Left lung (tissue), 10 donors: Measurements from ENCODE around the gene DNAAF8. TPM values are rescaled to one million over a fixed set of nuclear protein-coding genes. Genes with fewer than 3 reads are reported as not detected.

Experiments used
- ATAC-seq: fragments of 200-7000 bp; cut with Tn5 transposase; one replicate; pipeline ENCODE4 v1.9.1; 2020; ENCODE audit warnings: moderate library complexity
- DNase-seq, 4 donors: peaks; one replicate each; pipeline ENCODE4 v3.0.0-alpha.2; 2013 to 2020
- H3K27ac ChIP-seq, 2 donors: fragments of 200-600 bp; sonication (generic) in 1 of 2; one replicate each; pipeline versions ENCODE4 v1.5.0 to v1.8.0; 2020 to 2021
- H3K27me3 ChIP-seq, 2 donors: fragments of 200-600 bp; sonication (generic) in 1 of 2; one replicate each; pipeline versions ENCODE4 v1.5.0 to v1.8.0; 2020 to 2021
- H3K36me3 ChIP-seq, 2 donors: fragments of 200-600 bp; sonication (generic) in 1 of 2; one replicate each; pipeline versions ENCODE4 v1.5.0 to v1.8.0; 2020 to 2021
- H3K4me1 ChIP-seq, 2 donors: fragments of 200-600 bp; one replicate each; pipeline ENCODE4 v1.8.0; 2021
- H3K4me3 ChIP-seq, 2 donors: fragments of 200-600 bp; sonication (generic) in 1 of 2; one replicate each; pipeline versions ENCODE4 v1.5.0 to v1.8.0; 2020 to 2021; ENCODE audit warnings: mild to moderate bottlenecking in 1 of 2
- H3K9me3 ChIP-seq, 2 donors: fragments of 200-600 bp; sonication (generic) in 1 of 2; one replicate each; pipeline versions ENCODE4 v1.5.0 to v1.8.0; 2020 to 2021
- intact Hi-C, 2 donors: fragments of 100-400 bp; cut with DNase I; formaldehyde crosslinking; loops; one replicate each; pipeline versions ENCODE4 v1.11.2 to v1.14.2; 2022
- polyA plus RNA-seq, 6 donors: library from polyadenylated mRNA; unstranded; fragments of 120-200 nt; gene quantifications; one replicate each; pipeline ENCODE4 v1.2.1, GENCODE V29; 2013; ENCODE audit not compliant: insufficient read length in 6 of 6
- total RNA-seq, 2 donors: library from RNA; stranded (reverse); fragmentation: NEBNext Ultra II Directional; extraction: Animal tissue kit (Norgen Biotek cat#: 25700); gene quantifications; one replicate each; pipeline ENCODE4 v1.2.1, GENCODE V29; 2021
- TF ChIP-seq, protein P1 (sequence below), 2 donors: fragments of 200-600 bp; sonication (generic) in 1 of 2; IDR thresholded peaks; one replicate each; pipeline versions ENCODE4 v1.5.0 to v1.8.0; 2021; ENCODE audit warnings: antibody characterized with exemption in 2 of 2
- donor health status: DM: no; HTN: yes; CAD: no.
- donor health status: DM: no; HTN: no; CAD: no.

Gene DNAAF8
- total and polyA plus RNA-seq, 8 donors: 1.2 to 4.2 (median 2.9) TPM

DNA sequence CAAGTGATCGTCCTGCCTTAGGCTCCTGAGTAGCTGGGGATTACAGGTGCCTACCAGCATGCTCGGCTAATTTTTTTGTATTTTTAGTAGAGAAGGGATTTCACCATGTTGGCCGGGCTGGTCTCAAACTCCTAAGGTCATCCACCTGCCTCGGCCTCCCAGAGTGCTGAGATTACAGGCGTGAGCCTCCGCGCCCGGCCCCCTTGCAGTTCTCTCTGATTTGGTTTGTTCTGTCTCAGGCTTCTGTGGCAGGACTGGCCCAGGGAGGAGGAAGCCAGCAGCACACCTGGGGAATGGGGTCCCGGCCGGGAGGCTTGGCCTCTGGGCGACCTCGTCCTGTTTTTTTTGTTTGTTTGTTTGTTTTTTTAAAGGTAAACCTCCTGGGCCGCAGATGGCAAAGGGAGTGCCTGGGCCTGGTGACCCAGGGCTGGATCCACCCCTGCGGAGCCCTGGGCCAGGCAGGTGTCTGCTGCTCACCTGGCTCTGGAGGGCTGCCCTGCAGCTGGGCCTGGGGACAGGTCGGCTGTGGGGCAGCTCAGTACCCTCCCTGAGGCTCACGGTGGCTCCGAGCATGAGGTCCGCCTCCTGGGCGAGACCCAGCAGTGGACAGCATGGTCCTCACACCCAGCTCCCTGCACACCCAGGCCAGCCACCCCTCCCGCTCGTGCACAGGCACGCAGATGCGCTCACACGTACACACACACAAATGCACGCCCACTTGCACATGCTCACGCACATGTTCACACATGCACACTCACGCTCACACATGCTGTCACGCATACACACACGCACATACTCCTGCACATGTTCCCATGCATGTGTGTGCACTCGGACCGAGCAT lies 44.3 kb upstream of the DNAAF8 start:
- TF ChIP-seq, protein P1, sequence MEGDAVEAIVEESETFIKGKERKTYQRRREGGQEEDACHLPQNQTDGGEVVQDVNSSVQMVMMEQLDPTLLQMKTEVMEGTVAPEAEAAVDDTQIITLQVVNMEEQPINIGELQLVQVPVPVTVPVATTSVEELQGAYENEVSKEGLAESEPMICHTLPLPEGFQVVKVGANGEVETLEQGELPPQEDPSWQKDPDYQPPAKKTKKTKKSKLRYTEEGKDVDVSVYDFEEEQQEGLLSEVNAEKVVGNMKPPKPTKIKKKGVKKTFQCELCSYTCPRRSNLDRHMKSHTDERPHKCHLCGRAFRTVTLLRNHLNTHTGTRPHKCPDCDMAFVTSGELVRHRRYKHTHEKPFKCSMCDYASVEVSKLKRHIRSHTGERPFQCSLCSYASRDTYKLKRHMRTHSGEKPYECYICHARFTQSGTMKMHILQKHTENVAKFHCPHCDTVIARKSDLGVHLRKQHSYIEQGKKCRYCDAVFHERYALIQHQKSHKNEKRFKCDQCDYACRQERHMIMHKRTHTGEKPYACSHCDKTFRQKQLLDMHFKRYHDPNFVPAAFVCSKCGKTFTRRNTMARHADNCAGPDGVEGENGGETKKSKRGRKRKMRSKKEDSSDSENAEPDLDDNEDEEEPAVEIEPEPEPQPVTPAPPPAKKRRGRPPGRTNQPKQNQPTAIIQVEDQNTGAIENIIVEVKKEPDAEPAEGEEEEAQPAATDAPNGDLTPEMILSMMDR (IDR thresholded peaks at IDR 0.05): no peak
- intact Hi-C loops: no loop called here

DNA sequence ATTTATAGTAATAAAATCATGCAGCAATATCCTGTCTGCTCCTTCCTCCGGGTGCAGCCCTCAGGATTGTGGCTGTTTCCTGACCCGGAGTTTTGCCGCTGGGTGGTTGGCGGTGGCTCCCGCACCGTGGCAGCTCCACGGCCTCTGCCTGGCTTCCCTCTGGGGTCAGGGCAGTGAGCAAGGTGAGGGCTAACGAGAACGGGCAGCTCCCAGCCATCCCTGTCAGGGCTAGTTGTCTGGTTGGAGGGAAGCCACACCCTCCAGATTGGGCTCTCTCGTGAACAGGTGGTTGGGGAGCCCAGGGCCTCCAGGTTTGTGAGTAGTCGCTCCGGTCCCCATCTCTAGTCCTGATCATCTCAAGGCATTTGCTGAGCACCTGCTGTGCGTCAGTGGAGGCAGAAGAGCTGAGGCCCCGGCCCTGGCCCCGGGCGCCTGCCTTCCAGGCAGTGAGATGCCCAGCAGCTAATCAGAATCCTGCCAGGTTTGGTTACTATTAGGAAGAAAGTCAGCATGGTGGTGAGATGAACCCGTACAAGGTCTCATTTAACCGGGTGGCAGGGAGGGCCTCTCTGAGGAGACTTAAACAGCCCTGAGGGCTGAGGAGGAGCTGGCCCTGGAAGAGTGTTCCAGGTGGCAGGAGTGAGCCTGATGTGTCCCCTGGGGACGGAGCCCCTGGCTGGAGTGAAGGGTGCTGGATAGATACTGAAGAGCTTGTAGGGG lies 43.2 kb upstream of the DNAAF8 start:
- peaks cover 12 to 39% of the 10 kb centered on the region in 2 donors for H3K4me1 ChIP-seq
- peaks cover 0 to 56% of the 10 kb centered on the region in 2 donors for H3K36me3 ChIP-seq
- DNase-seq (peak in 1 of 4 donors; percentile 72), ATAC-seq (no peak)
- no peak overlapping the region for H3K27ac ChIP-seq
- TF ChIP-seq, protein P1 (IDR thresholded peaks at IDR 0.05): no peak
- H3K27me3 ChIP-seq: no peaks in the 10 kb centered on the region
- H3K9me3 ChIP-seq: no peaks in the 10 kb centered on the region
- intact Hi-C loops: no loop called here
- H3K4me3 ChIP-seq: no peak overlapping the region

More for the DNA sequence above, 44.3 kb upstream of the DNAAF8 start:
- Histone ChIP-seq H3K27me3 (no peaks in the 10 kb centered on the region), H3K27ac (no peak overlapping the region), H3K4me1 (peaks cover 12 to 36% of the 10 kb centered on the region in 2 donors), H3K9me3 (no peaks in the 10 kb centered on the region), H3K36me3 (peaks cover 0 to 56% of the 10 kb centered on the region in 2 donors), H3K4me3 (no peak overlapping the region)
- DNase-seq (peak in 1 of 4 donors; percentile 69), ATAC-seq (no peak)

DNA sequence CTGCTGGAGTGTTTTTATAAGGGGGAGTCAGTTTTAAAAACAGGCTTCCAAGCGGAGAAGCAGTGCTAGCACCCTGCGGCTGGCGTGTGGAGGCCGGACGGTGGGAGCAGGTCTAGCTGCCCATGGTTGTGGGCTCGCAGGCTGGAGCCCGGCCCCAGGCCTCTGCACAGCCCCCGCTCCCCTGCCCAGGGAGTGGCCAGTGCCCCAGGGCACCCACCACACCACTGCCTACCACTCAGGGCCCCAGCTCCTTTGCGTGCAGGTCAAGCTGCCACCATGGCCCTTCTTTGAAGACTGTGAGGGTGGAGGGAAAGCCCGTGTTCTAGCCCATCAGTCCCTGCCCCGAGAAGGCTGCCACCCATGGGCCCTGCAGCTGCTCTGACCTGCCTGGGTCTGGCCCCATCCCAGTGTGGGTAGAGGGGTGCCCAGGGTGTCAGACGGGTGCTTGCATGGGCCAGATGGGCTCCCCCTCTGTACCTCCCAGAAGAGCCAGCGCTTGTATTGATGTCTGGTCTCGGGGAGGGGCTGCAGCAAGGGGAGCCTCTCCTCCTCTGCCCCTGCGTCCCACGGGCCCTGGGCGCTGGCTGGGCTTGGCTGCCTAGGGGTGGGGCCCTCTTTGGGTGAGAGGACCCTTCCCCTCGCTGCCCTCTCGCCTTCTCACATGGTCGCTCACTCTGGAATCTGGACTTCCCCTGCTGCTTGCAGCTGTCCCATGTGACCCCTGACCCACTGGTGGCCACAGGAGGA lies 42.5 kb upstream of the DNAAF8 start:
- Histone ChIP-seq H3K4me1 (peaks cover 12 to 39% of the 10 kb centered on the region in 2 donors), H3K9me3 (no peaks in the 10 kb centered on the region), H3K27me3 (no peaks in the 10 kb centered on the region), H3K4me3 (no peak overlapping the region), H3K27ac (no peak overlapping the region), H3K36me3 (peaks cover 0 to 56% of the 10 kb centered on the region in 2 donors)
- ATAC-seq (no peak), DNase-seq (peak in 1 of 4 donors; percentile 72)
- intact Hi-C loops: no loop called here
- TF ChIP-seq, protein P1 (IDR thresholded peaks at IDR 0.05): no peak

DNA sequence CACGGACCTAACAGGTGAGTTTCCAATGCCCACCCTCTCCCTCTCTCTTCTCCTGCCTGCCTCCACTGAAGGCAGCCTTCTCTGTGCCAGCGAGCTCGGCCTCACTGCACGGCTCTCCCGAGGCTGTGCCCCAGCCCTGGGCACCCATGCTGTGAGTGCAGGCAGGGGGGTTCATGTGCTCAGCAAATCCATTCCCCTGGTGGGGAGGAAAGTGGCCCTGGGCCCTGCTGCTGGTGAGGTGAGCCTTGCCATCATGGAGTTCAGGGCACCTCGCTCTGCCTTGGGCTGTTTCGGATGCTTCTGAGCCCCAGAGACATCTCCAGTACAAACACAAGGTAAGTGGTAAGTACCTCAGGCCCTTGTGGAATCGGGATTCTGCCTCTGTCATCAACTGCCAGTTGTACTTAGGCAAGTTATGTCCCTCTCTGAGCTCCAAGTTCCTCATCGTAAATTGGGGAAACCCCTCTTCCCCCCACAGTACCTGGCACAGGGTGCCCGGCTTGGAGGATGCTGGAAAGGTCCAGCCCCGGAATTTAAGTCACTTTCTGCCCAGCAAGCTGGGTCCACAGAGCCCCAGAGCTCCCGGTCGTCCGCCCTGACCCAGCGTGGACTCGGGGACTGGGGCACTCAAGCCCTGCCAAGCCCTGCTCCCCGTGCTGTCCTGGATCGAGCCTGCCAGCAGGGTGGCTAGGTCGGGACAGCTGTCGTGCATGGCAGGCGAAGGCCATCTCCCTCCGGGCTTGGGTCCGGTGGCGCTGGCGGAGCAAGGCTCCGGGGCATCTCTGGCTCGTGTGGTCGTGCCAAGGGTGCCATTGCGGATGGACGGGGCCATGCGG lies 41.7 kb upstream of the DNAAF8 start:
- H3K36me3 ChIP-seq: peaks cover 0 to 58% of the 10 kb centered on the region in 2 donors
- intact Hi-C loops: no loop called here
- no peaks in the 10 kb centered on the region for H3K27me3 ChIP-seq
- H3K4me3 ChIP-seq: peak overlapping the region; percentile 57 to 99
- no peaks in the 10 kb centered on the region for H3K9me3 ChIP-seq
- H3K27ac ChIP-seq: peak overlapping the region; percentile 55 to 86
- DNase-seq: peak in 1 of 4 donors; percentile 34
- ATAC-seq: peak; percentile 12
- peaks cover 12 to 39% of the 10 kb centered on the region in 2 donors for H3K4me1 ChIP-seq
- TF ChIP-seq, protein P1 (IDR thresholded peaks at IDR 0.05): no peak
